KMS-11 (cell line): ENCODE results near the gene MEP1A.

Experiments used
- H2AFZ ChIP-seq: fragments of 200-600 bp; sonication (generic); 2 replicates; pipeline ENCODE4 v1.6.1; 2016; ENCODE audit warnings: antibody characterized with exemption, mixed run types, low read depth
- H3K27ac ChIP-seq: fragments of 200-600 bp; sonication (generic); 2 replicates; pipeline ENCODE4 v1.6.1; 2016; ENCODE audit warnings: mild to moderate bottlenecking, mixed run types
- H3K27me3 ChIP-seq: fragments of 200-600 bp; sonication (generic); 2 replicates; pipeline ENCODE4 v1.6.1; 2017; ENCODE audit warnings: mild to moderate bottlenecking, low read depth, mixed run types, moderate library complexity; ENCODE audit not compliant: insufficient read depth
- H3K36me3 ChIP-seq: fragments of 200-600 bp; sonication (generic); 2 replicates; pipeline ENCODE4 v1.6.1; 2017; ENCODE audit warnings: mild to moderate bottlenecking, mixed run types; ENCODE audit not compliant: insufficient read depth
- H3K4me1 ChIP-seq: fragments of 200-600 bp; sonication (generic); 2 replicates; pipeline ENCODE4 v1.6.1; 2016; ENCODE audit warnings: mild to moderate bottlenecking, low read depth, mixed run types; ENCODE audit not compliant: poor library complexity, severe bottlenecking
- H3K4me2 ChIP-seq: fragments of 200-600 bp; sonication (generic); 2 replicates; pipeline ENCODE4 v1.7.0; 2016; ENCODE audit warnings: mild to moderate bottlenecking, mixed run types
- H3K4me3 ChIP-seq: fragments of 200-600 bp; sonication (generic); IDR thresholded peaks from 2 replicates; pipeline ENCODE4 v1.6.1; 2017; ENCODE audit warnings: low read depth, low read length, mixed read lengths; ENCODE audit not compliant: insufficient read depth
- H3K79me2 ChIP-seq: fragments of 200-600 bp; sonication (generic); 2 replicates; pipeline ENCODE4 v1.6.1; 2016; ENCODE audit warnings: low read depth, mixed run types; ENCODE audit not compliant: insufficient read depth
- H3K9ac ChIP-seq: fragments of 200-600 bp; sonication (generic); 2 replicates; pipeline ENCODE4 v1.6.1; 2016; ENCODE audit warnings: mild to moderate bottlenecking, mixed run types
- H4K20me1 ChIP-seq: fragments of 200-600 bp; sonication (generic); 2 replicates; pipeline ENCODE4 v1.6.1; 2016; ENCODE audit warnings: mild to moderate bottlenecking, mixed run types; ENCODE audit not compliant: insufficient read depth
- CTCF ChIP-seq: fragments of 200-600 bp; sonication (generic); conservative IDR thresholded peaks from 2 replicates; pipeline ENCODE4 v1.6.1; 2017; ENCODE audit warnings: low read depth, mild to moderate bottlenecking, antibody characterized with exemption, low read length, moderate library complexity, mixed read lengths

The MEP1A gene

GRCh38 chr6:46748940-46749503, 44.2 kb upstream of the MEP1A start:
- no peaks in the 10 kb centered on the region for H3K79me2 ChIP-seq
- no peak overlapping the region for H3K9ac ChIP-seq
- no peaks in the 10 kb centered on the region for H3K4me1 ChIP-seq
- no peak overlapping the region for H3K27ac ChIP-seq
- no peak overlapping the region for H3K4me2 ChIP-seq
- H3K4me3 ChIP-seq, result no peak overlapping the region
- H4K20me1 ChIP-seq, result no peaks in the 10 kb centered on the region
- no peaks in the 10 kb centered on the region for H3K27me3 ChIP-seq
- no peak overlapping the region for H2AFZ ChIP-seq
- no peak for TF ChIP-seq CTCF
- no peaks in the 10 kb centered on the region for H3K36me3 ChIP-seq

- TF ChIP-seq CTCF, result no peak
- no peak overlapping the region for H3K4me2 ChIP-seq
Measured at GRCh38 chr6:46749731-46750130, 43.5 kb upstream of the MEP1A start.

GRCh38 chr6:46751658-46752057, 41.5 kb upstream of the MEP1A start:
- H2AFZ ChIP-seq, result no peak overlapping the region
- no peaks in the 10 kb centered on the region for H3K79me2 ChIP-seq
- H3K27me3 ChIP-seq, result no peaks in the 10 kb centered on the region
- no peaks in the 10 kb centered on the region for H3K4me1 ChIP-seq
- H3K9ac ChIP-seq, result no peak overlapping the region
- H4K20me1 ChIP-seq, result no peaks in the 10 kb centered on the region
- H3K4me3 ChIP-seq, result no peak overlapping the region
- H3K4me2 ChIP-seq, result no peak overlapping the region
- no peak overlapping the region for H3K27ac ChIP-seq
- no peak for TF ChIP-seq CTCF
- H3K36me3 ChIP-seq, result no peaks in the 10 kb centered on the region

More at GRCh38 chr6:46749731-46750130, 43.5 kb upstream of the MEP1A start:
- H3K79me2 ChIP-seq, result no peaks in the 10 kb centered on the region
- no peak overlapping the region for H3K4me3 ChIP-seq
- H3K27ac ChIP-seq, result no peak overlapping the region
- H4K20me1 ChIP-seq, result no peaks in the 10 kb centered on the region
- H3K4me1 ChIP-seq, result no peaks in the 10 kb centered on the region
- no peaks in the 10 kb centered on the region for H3K36me3 ChIP-seq
- no peak overlapping the region for H3K9ac ChIP-seq
- no peak overlapping the region for H2AFZ ChIP-seq
- no peaks in the 10 kb centered on the region for H3K27me3 ChIP-seq

- H3K4me2 ChIP-seq, result no peak overlapping the region
- no peak overlapping the region for H3K27ac ChIP-seq
- no peak overlapping the region for H2AFZ ChIP-seq
- H3K4me1 ChIP-seq, result no peaks in the 10 kb centered on the region
- H3K4me3 ChIP-seq, result no peak overlapping the region
- H3K79me2 ChIP-seq, result no peaks in the 10 kb centered on the region
- H3K27me3 ChIP-seq, result no peaks in the 10 kb centered on the region
- no peak for TF ChIP-seq CTCF
- H4K20me1 ChIP-seq, result no peaks in the 10 kb centered on the region
- H3K9ac ChIP-seq, result no peak overlapping the region
- H3K36me3 ChIP-seq, result no peaks in the 10 kb centered on the region
Measured at GRCh38 chr6:46755865-46756264, 37.3 kb upstream of the MEP1A start.
